Type B pancreatic cell (in vitro differentiated cells): ENCODE results near the gene FUS. TPM values are rescaled to one million over a fixed set of nuclear protein-coding genes. Genes with fewer than 3 reads are reported as not detected.

Experiments used
- DNase-seq: peaks from one replicate; pipeline ENCODE4 v3.0.0; 2021; ENCODE audit warnings: mixed read lengths; ENCODE audit not compliant: unreplicated experiment; ENCODE audit errors: extremely low spot score
- H3K27ac Mint-ChIP-seq: 2 replicates; pipeline ENCODE4 v1.8.0; 2021; ENCODE audit warnings: mild to moderate bottlenecking, mixed read lengths
- H3K27me3 Mint-ChIP-seq: 2 replicates; pipeline ENCODE4 v1.8.0; 2021; ENCODE audit warnings: mixed read lengths
- H3K36me3 Mint-ChIP-seq: 2 replicates; pipeline ENCODE4 v1.8.0; 2021; ENCODE audit warnings: mixed read lengths
- H3K4me1 Mint-ChIP-seq: one replicate; pipeline ENCODE4 v1.8.0; 2021; ENCODE audit warnings: mixed read lengths; ENCODE audit not compliant: unreplicated experiment
- H3K4me3 Mint-ChIP-seq: 2 replicates; pipeline ENCODE4 v1.8.0; 2021; ENCODE audit warnings: mild to moderate bottlenecking, mixed read lengths
- H3K9me3 Mint-ChIP-seq: 2 replicates; pipeline ENCODE4 v1.8.0; 2021; ENCODE audit warnings: mixed read lengths
- total RNA-seq: library from RNA; stranded (reverse); gene quantifications from 2 replicates; pipeline ENCODE4 v1.2.1, GENCODE V29; 2021; ENCODE audit warnings: low replicate concordance
- TF ChIP-seq, protein P1 (sequence below): fragments of 200-600 bp; sonication (generic); conservative IDR thresholded peaks from 2 replicates; pipeline ENCODE4 v1.5.0; 2021; ENCODE audit warnings: antibody characterized with exemption, mild to moderate bottlenecking

The FUS gene
- total RNA-seq, 1 donor from 2014 or later = 654 TPM

DNA sequence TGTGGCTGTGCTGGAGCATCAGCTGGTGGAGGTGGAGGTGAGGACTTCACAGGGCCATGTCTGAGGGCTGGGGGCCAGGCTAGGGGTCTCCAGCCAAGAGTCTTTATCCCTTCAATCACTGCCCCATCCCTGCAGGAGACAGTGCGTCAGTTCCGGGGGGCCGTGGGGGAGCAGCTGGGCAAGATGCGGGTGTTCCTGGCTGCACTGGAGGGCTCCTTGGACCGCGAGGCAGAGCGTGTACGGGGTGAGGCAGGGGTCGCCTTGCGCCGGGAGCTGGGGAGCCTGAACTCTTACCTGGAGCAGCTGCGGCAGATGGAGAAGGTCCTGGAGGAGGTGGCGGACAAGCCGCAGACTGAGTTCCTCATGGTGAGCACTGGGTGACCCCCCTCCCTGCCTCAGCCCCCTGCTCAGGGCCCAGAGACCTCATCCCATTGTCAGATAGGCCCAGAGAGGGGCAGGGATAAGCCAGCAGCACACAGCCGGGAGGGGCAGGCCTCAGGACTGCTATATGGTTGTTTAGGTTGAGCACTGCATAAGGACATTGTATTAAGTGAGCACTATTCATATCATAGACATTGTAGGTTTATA lies 39.3 kb downstream of the FUS start:
- Mint-ChIP-seq H3K9me3 (no peaks in the 10 kb centered on the region), H3K27ac (no peak overlapping the region), H3K36me3 (no peaks in the 10 kb centered on the region), H3K4me3 (no peak overlapping the region), H3K4me1 (peaks cover 3% of the 10 kb centered on the region), H3K27me3 (peaks cover 71% of the 10 kb centered on the region)
- TF ChIP-seq, protein P1, sequence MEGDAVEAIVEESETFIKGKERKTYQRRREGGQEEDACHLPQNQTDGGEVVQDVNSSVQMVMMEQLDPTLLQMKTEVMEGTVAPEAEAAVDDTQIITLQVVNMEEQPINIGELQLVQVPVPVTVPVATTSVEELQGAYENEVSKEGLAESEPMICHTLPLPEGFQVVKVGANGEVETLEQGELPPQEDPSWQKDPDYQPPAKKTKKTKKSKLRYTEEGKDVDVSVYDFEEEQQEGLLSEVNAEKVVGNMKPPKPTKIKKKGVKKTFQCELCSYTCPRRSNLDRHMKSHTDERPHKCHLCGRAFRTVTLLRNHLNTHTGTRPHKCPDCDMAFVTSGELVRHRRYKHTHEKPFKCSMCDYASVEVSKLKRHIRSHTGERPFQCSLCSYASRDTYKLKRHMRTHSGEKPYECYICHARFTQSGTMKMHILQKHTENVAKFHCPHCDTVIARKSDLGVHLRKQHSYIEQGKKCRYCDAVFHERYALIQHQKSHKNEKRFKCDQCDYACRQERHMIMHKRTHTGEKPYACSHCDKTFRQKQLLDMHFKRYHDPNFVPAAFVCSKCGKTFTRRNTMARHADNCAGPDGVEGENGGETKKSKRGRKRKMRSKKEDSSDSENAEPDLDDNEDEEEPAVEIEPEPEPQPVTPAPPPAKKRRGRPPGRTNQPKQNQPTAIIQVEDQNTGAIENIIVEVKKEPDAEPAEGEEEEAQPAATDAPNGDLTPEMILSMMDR = no peak
- DNase-seq = no peak

DNA sequence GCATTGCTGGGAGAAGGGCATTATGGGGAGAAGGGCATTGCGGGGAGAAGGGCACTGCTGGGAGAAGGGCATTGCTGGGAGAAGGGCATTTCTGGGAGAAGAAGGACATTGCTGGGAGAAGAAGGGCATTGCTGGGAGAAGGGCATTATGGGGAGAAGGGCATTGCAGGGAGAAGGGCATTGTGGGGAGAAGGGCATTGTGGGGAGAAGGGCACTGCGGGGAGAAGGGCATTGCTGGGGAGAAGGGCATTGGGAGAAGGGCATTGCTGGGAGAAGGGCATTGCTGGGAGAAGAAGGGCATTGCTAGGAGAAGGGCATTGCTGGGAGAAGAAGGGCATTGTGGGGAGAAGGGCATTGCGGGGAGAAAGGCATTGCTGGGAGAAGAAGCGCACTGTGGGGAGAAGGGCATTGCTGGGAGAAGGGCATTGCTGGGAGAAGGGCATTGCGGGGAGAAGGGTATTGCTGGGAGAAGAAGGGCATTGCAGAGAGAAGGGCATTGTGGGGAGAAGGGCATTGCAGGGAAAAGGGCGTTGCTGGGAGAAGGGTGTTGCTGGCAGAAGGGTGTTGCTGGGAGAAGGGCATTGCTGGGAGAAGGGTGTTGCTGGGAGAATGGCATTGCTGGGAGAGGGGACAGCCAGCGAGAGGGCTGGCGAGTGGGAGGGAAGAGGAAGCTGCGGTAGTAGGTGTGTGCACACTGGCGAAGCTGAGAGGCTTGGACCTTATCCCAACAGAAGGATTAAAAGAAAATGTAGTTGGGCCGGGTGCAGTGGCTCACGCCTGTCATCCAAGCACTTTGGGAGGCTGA lies 41.6 kb downstream of the FUS start:
- peaks cover 52% of the 10 kb centered on the region for H3K27me3 Mint-ChIP-seq
- no peak overlapping the region for H3K4me3 Mint-ChIP-seq

DNA sequence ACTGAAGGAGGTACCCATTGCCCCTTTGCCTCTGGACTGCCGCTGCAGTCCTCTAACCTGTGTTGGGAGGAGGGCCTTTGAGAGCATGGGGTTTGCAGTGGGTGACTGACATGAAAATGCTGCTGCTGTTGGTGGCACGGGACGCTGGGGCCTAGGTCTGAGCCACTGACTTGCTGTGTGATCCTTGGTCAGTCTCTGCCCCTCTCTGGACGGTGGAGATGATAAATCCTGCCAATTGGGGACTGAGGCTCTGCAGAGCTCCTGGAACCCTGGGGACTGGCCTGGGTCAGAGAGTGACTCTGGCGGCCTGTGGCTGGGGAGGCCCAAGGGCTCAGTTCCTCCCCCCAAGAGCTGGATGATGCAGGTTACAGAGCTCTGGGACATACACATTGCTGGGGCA lies 43.1 kb downstream of the FUS start:
- Mint-ChIP-seq H3K36me3 (no peaks in the 10 kb centered on the region), H3K9me3 (no peaks in the 10 kb centered on the region), H3K4me1 (no peaks in the 10 kb centered on the region), H3K27ac (no peak overlapping the region), H3K4me3 (no peak overlapping the region), H3K27me3 (peaks cover 38% of the 10 kb centered on the region)
- TF ChIP-seq, protein P1 = no peak
- no peak for DNase-seq

More for the DNA sequence above, 41.6 kb downstream of the FUS start:
- Mint-ChIP-seq H3K9me3 (no peaks in the 10 kb centered on the region), H3K27ac (no peak overlapping the region), H3K36me3 (no peaks in the 10 kb centered on the region), H3K4me1 (no peaks in the 10 kb centered on the region)
- no peak for DNase-seq
- TF ChIP-seq, protein P1 = no peak

DNA sequence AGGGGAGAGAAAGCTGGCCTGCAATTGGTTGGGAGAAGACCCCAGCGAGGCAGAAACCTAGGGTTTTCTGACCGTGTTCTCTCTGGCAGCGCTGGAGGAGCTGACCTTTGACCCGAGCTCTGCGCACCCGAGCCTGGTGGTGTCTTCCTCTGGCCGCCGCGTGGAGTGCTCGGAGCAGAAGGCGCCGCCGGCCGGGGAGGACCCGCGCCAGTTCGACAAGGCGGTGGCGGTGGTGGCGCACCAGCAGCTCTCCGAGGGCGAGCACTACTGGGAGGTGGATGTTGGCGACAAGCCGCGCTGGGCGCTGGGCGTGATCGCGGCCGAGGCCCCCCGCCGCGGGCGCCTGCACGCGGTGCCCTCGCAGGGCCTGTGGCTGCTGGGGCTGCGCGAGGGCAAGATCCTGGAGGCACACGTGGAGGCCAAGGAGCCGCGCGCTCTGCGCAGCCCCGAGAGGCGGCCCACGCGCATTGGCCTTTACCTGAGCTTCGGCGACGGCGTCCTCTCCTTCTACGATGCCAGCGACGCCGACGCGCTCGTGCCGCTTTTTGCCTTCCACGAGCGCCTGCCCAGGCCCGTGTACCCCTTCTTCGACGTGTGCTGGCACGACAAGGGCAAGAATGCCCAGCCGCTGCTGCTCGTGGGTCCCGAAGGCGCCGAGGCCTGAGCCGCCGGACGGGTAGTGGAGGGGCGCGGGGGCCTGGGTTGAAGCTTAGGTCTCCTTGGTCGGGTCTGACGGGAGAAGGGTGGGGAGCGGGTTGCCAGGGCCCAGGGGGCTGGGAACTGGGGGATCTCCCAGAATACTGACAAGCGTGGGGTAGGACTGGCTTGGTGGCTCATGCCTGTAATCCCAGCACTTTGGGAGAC lies 44.4 kb downstream of the FUS start:
- TF ChIP-seq, protein P1 = no peak

DNA sequence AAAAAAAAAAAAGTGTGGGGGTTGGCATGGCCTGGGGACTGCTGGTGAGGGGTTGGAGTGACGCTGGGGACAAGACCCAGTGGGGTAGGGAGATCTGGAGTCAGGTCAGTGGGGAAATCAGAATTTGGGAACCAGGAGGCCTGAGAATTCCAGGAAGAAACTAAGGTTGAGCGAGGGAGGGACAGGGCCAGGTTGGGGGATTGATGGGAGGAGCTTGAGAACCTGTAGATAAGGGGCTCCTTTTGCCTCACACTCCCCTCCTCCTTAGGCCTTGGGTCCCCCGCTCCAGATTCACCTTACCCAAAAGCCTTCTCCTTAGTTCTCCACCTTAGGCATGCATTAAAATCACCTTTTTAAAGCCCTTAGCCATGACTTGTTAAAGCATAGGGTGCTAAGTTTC lies 45.3 kb downstream of the FUS start:
- no peak overlapping the region for H3K4me3 Mint-ChIP-seq
- no peaks in the 10 kb centered on the region for H3K36me3 Mint-ChIP-seq
- H3K27me3 Mint-ChIP-seq = peaks cover 23% of the 10 kb centered on the region
- TF ChIP-seq, protein P1 = no peak
- H3K27ac Mint-ChIP-seq = no peak overlapping the region
- no peak for DNase-seq
- H3K4me1 Mint-ChIP-seq = no peaks in the 10 kb centered on the region
- no peaks in the 10 kb centered on the region for H3K9me3 Mint-ChIP-seq

More for the DNA sequence above, 44.4 kb downstream of the FUS start:
- H3K4me3 Mint-ChIP-seq = no peak overlapping the region
- H3K4me1 Mint-ChIP-seq = no peaks in the 10 kb centered on the region
- H3K27ac Mint-ChIP-seq = no peak overlapping the region
- H3K36me3 Mint-ChIP-seq = no peaks in the 10 kb centered on the region
- peaks cover 29% of the 10 kb centered on the region for H3K27me3 Mint-ChIP-seq
- H3K9me3 Mint-ChIP-seq = no peaks in the 10 kb centered on the region
- no peak for DNase-seq
